Skeletal muscle satellite cell (primary cell): Measurements from ENCODE around the gene ATP2C2.
"Not testable (repeated sequence)": the region's sequence is repeated elsewhere in the genome, so short reads cannot be mapped to it uniquely, and the experiment has no call there.

Experiments
- H3K27me3 ChIP-seq: 2 replicates; pipeline ENCODE4 v1.7.0; 2013; ENCODE audit warnings: low read length; ENCODE audit not compliant: control insufficient read depth, insufficient read depth
- H3K36me3 ChIP-seq: 2 replicates; pipeline ENCODE4 v1.7.0; 2013; ENCODE audit warnings: mild to moderate bottlenecking, control low read depth, low read length; ENCODE audit not compliant: insufficient read depth
- H3K4me1 ChIP-seq: 2 replicates; pipeline ENCODE4 v1.7.0; 2013; ENCODE audit warnings: low read length; ENCODE audit not compliant: control insufficient read depth, insufficient read depth
- H3K4me2 ChIP-seq: 2 replicates; pipeline ENCODE4 v1.7.0; 2013; ENCODE audit warnings: mild to moderate bottlenecking, low read length
- H3K4me3 ChIP-seq: 2 replicates; pipeline ENCODE4 v1.7.0; 2013; ENCODE audit warnings: low read length
- H3K9ac ChIP-seq: 2 replicates; pipeline ENCODE4 v1.7.0; 2013; ENCODE audit warnings: mild to moderate bottlenecking, low read depth, low read length, moderate library complexity
- H3K9me3 ChIP-seq: replicated peaks from 2 replicates; pipeline ENCODE4 v1.7.0; 2013; ENCODE audit warnings: mild to moderate bottlenecking, control low read depth, low read length

The ATP2C2 gene

GRCh38 chr16:84341528-84342295 is 26.6 kb upstream of the ATP2C2 start:
- no peak overlapping the region for H3K4me2 ChIP-seq
- no peaks in the 10 kb centered on the region for H3K36me3 ChIP-seq
- H3K27me3 ChIP-seq: peaks cover 62% of the 10 kb centered on the region
- no peak overlapping the region for H3K9ac ChIP-seq
- H3K4me3 ChIP-seq: no peak overlapping the region
- H3K9me3 ChIP-seq: no peaks in the 10 kb centered on the region
- no peaks in the 10 kb centered on the region for H3K4me1 ChIP-seq

- H3K4me3 ChIP-seq, H3K4me1 ChIP-seq, H3K9me3 ChIP-seq, H3K36me3 ChIP-seq, H3K9ac ChIP-seq, H3K4me2 ChIP-seq: not testable (repeated sequence)
- H3K27me3 ChIP-seq: peaks cover 70% of the 10 kb centered on the region
Measured at GRCh38 chr16:84343800-84344199, 24.5 kb upstream of the ATP2C2 start.

GRCh38 chr16:84344781-84345180 is 23.6 kb upstream of the ATP2C2 start:
- no peaks in the 10 kb centered on the region for H3K4me1 ChIP-seq
- no peak overlapping the region for H3K4me3 ChIP-seq
- no peak overlapping the region for H3K9ac ChIP-seq
- H3K4me2 ChIP-seq: no peak overlapping the region
- H3K36me3 ChIP-seq: no peaks in the 10 kb centered on the region
- H3K27me3 ChIP-seq: peaks cover 71% of the 10 kb centered on the region
- H3K9me3 ChIP-seq: no peaks in the 10 kb centered on the region

- H3K4me1 ChIP-seq: no peaks in the 10 kb centered on the region
- no peak overlapping the region for H3K4me3 ChIP-seq
- no peaks in the 10 kb centered on the region for H3K36me3 ChIP-seq
- no peak overlapping the region for H3K4me2 ChIP-seq
- peaks cover 65% of the 10 kb centered on the region for H3K27me3 ChIP-seq
- H3K9ac ChIP-seq: no peak overlapping the region
- H3K9me3 ChIP-seq: no peaks in the 10 kb centered on the region
Measured at GRCh38 chr16:84347161-84347560, 21.2 kb upstream of the ATP2C2 start.

- Histone ChIP-seq H3K9ac (no peak overlapping the region), H3K4me3 (no peak overlapping the region), H3K4me1 (no peaks in the 10 kb centered on the region), H3K4me2 (no peak overlapping the region), H3K27me3 (peaks cover 63% of the 10 kb centered on the region), H3K9me3 (no peaks in the 10 kb centered on the region), H3K36me3 (no peaks in the 10 kb centered on the region)
Measured at GRCh38 chr16:84348386-84348888, 19.9 kb upstream of the ATP2C2 start.

- Histone ChIP-seq H3K4me3 (no peak overlapping the region), H3K4me2 (no peak overlapping the region), H3K36me3 (no peaks in the 10 kb centered on the region), H3K4me1 (no peaks in the 10 kb centered on the region), H3K27me3 (peaks cover 61% of the 10 kb centered on the region), H3K9ac (no peak overlapping the region), H3K9me3 (no peaks in the 10 kb centered on the region)
Measured at GRCh38 chr16:84349862-84350684, 18.3 kb upstream of the ATP2C2 start.

- Histone ChIP-seq H3K4me3 (no peak overlapping the region), H3K9ac (no peak overlapping the region), H3K36me3 (no peaks in the 10 kb centered on the region), H3K4me1 (no peaks in the 10 kb centered on the region), H3K9me3 (no peaks in the 10 kb centered on the region), H3K27me3 (peaks cover 55% of the 10 kb centered on the region), H3K4me2 (no peak overlapping the region)
Measured at GRCh38 chr16:84350685-84351400, 17.5 kb upstream of the ATP2C2 start.

GRCh38 chr16:84351630-84352029 is 16.7 kb upstream of the ATP2C2 start:
- H3K27me3 ChIP-seq: peaks cover 54% of the 10 kb centered on the region
- no peak overlapping the region for H3K9ac ChIP-seq
- H3K4me2 ChIP-seq: no peak overlapping the region
- no peaks in the 10 kb centered on the region for H3K36me3 ChIP-seq
- no peaks in the 10 kb centered on the region for H3K4me1 ChIP-seq
- no peak overlapping the region for H3K4me3 ChIP-seq
- no peaks in the 10 kb centered on the region for H3K9me3 ChIP-seq

GRCh38 chr16:84354306-84354705 is 14.0 kb upstream of the ATP2C2 start:
- H3K36me3 ChIP-seq: no peaks in the 10 kb centered on the region
- H3K9ac ChIP-seq: no peak overlapping the region
- no peak overlapping the region for H3K4me2 ChIP-seq
- no peak overlapping the region for H3K4me3 ChIP-seq
- H3K9me3 ChIP-seq: no peaks in the 10 kb centered on the region
- H3K4me1 ChIP-seq: no peaks in the 10 kb centered on the region
- peaks cover 49% of the 10 kb centered on the region for H3K27me3 ChIP-seq

GRCh38 chr16:84355149-84355548 is 13.2 kb upstream of the ATP2C2 start:
- no peak overlapping the region for H3K4me2 ChIP-seq
- no peak overlapping the region for H3K4me3 ChIP-seq
- no peaks in the 10 kb centered on the region for H3K36me3 ChIP-seq
- no peaks in the 10 kb centered on the region for H3K4me1 ChIP-seq
- no peak overlapping the region for H3K9ac ChIP-seq
- peaks cover 47% of the 10 kb centered on the region for H3K27me3 ChIP-seq
- no peaks in the 10 kb centered on the region for H3K9me3 ChIP-seq

GRCh38 chr16:84356176-84356575 is 12.2 kb upstream of the ATP2C2 start:
- no peak overlapping the region for H3K9ac ChIP-seq
- no peaks in the 10 kb centered on the region for H3K36me3 ChIP-seq
- no peak overlapping the region for H3K4me2 ChIP-seq
- no peak overlapping the region for H3K4me3 ChIP-seq
- no peaks in the 10 kb centered on the region for H3K4me1 ChIP-seq
- no peaks in the 10 kb centered on the region for H3K9me3 ChIP-seq
- peaks cover 49% of the 10 kb centered on the region for H3K27me3 ChIP-seq
